Stimulated activated CD8-positive, alpha-beta memory T cell treated with anti-CD3 and anti-CD28 coated beads, Interleukin-12 subunit alpha, Interleukin-12 subunit beta, amount 100 ng/mL, for 24 hours (primary cell): ENCODE data around the gene CPT1B.

ENCODE experiments used
- DNase-seq: peaks from one replicate; pipeline ENCODE4 v3.0.0-alpha.2; 2020; ENCODE audit errors: extremely low read depth

CPT1B gene

DNA sequence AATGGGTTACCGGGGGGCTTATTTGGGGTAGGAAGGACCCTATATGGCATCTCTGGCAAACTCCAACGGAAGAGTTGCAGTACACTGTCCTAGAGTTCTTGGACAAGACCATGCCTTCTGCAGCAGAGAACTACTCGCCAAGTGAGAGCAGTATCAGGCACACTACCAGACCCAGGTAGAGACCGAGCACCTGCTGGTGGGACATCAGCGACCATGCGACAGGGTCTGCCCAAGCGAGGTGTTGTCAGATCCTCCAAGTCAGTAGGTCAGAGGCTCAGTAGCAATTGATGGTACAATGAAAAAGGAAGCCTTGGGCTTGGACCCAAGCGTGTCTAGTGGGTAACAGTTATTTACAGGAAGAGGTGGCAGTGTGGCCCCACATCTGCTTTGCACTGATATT lies 7.6 kb upstream of the CPT1B start:
- DNase-seq, result no peak

DNA sequence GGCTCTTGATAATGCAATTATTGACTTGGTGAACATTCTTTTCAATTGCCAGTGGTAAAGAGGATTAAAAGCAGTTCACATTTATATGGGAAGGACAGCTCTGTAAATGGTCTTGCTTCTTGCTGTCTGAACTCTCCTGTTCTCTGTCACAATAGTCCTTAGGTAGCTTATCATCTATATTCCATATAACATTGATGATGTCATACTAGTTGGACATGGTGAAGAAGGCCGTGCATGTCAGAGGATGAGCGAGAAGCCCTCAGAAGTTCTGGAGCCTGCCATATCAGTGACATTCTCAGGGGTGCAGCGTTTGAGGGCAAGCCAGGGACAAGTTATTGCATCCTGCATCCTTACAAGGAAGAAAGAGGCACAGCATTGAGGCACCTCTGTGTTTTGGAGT lies 7.0 kb upstream of the CPT1B start:
- DNase-seq, result no peak

DNA sequence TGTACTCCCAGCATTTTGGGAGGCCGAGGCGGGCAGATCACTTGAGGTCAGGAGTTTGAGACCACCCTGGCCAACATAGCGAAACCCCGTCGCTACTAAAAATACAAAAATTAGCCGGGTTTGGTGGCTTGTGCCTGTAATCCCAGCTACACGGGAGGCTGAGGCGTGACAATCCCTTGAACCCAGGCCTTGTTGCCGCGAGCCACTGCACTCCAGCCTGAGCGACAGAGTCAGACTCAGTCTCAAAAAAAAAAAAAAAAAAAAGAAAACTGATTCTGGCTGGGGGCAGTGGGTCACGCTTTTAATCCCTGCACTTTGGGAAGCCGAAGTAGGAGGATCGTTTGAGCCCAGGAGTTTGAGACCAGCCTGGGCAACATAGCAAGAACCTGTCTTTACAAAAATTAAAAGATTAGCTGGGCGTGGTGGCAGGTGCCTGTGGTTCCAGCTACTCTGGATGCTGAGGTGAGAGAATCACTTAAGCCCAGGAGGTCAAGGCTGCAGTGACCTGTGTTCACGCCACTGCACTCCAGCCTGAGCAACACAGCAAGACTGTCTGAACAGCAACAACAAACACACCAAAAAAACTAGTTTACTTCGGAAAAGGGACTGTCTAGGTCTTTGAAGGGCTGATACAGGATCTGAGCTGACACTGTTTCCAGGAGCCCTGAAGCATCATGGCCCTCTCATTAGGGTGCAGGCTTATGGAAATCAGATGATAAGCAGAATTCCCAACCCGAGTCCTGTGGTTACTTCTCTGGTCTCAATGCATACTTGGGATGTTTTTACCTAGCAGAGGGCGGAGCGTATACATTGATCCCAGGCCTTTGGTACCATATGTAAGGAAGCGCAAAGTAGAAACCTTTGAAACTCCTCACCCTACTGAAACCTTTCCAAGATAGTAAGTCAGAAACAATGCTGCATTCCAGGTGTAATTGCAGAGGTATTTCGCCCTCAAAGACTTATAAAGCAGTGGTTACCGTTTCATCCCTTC lies 6.2 kb upstream of the CPT1B start:
- DNase-seq, result no peak

DNA sequence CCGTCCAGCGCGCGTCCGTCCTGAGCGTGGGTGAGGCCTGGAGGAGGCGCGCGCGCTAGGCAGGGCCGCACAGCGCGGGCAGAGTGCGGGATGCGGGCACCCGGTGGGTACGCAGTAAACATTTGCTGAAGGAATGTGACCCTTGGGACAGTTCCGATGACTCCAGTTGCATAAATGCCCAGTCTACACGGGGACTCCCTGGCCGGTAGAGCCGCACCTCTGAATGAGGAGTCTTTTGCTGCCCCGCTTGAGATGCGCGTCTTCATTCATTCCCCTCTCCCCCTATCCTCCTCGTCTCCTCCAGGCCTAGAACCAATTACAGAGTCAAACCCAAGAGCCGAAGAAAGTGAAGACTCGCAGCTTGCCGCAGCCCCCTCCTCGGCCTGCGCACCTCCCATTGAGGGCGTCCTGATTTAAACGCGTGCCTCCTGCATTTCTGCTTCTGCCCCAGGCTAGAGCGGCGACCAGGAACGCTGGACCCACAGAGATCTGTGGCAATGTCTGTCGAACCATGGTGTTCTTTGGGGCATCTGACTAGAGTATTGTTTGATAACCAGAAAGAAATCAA lies 5.2 kb upstream of the CPT1B start:
- DNase-seq, result no peak

DNA sequence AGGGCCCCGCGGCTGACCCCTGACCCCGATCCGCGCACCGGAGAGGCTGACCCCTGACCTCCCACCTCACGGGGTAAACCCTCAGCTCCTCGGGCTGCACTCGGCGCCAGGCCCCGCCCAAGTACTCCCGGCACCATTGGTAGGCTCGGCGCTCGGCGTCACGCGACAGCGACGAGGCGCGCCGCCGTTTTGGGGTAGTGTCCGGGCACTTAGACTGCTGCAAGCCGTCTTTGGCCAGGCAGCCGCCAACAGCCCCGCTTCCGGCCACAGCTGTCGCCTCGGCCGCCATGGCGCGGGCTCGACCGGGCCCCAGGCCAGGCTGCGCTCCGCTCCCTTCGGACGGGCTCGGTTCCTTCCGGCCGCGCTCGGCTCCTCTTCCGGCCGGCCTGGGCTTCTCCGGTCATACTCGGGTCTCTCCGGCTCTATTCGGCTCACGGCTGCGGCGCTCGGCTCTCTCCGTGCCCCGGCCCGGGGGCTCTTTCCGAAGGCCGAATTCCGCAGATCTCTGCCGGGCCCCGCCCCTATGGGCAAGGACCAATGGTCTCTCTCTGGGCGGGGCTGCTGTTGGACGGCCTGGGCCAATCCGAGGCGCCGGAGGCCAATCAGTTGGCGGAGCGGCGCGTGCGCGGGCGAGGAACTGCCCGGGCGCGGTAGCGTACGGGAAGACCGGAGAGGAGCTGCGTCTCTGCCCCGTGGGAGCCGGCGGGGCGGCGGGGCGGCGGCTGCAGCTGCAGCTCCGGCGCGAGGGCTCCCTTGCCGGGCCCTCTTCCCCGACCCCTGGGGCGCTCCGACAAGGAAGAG lies 4.5 kb upstream of the CPT1B start, which contains the start of gene CHKB:
Gene CHKB, minus strand, starts transcription at position 357 of the 801 bp plus-strand sequence. Its CDS starts 68 bp downstream, at position 289.
- peak; percentile 97 for DNase-seq

DNA sequence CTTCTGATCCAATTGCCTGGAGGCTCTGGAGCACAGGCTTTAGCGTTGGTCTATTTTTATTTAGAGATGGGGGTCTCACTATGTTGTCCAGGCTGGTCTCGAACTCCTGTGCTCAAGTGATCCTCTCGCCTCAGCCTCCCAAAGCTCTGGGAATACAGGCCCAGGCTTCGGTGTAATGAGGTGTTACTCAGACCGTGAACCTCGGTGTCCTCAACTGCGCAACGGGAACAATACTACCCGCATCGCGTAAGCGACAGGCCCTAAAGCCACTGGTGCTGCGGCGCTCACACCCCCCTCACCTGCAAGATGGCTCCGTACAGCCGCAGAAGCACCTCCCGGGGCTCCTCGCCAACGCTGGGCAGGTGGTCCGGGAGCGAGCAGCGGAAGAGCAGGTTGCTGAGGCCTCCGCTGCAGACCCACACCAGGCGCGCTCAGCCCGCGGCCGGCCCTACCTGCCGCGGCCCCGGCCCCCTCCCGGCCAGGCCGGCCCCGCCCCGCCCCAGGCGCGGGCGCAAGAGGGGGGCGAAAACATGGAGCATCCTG lies 3.8 kb upstream of the CPT1B start:
- no peak for DNase-seq

DNA sequence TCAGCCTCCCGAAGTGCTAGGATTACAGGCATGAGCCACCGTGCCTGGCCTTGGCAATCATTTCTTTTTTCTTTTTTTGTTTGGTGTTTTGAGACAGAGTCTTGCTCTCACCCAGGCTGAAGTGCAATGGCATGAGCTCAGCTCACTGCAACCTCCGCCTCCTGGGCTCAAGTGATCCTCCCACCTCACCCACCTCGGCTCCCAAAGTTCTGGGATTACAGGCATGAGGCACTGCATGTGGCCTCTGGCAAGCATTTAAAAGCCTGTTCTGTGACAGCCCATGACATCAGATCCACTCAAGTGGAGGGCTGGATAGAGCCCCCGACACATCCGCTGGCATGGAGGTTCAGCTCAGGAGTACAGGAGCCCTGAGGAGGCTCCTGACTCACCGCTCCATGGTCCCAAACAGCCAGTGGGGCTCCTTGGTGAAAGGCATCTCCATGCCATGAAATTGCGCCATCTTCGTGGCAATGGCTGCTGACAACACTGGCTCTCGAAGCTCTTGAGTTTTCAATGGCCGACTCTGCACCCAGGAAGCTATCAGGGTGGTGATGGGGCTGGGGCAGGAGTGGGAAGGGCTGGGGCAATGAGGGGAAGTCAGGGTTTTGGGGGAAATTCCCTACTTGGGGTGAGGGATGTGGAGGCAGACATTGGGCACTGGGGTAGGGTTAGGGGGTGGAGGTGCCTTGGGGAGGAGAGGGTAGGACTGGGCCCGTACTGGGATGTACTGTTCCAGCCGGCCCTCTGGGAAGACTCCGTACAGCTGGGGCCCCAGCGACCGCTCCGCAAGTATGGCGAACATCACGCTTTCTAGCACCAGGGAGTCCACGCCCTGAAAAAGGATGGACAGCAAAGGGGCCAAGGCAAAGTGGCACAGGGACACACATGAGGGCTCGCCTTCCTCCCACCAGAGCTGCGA lies 3.1 kb upstream of the CPT1B start:
- DNase-seq, result no peak

DNA sequence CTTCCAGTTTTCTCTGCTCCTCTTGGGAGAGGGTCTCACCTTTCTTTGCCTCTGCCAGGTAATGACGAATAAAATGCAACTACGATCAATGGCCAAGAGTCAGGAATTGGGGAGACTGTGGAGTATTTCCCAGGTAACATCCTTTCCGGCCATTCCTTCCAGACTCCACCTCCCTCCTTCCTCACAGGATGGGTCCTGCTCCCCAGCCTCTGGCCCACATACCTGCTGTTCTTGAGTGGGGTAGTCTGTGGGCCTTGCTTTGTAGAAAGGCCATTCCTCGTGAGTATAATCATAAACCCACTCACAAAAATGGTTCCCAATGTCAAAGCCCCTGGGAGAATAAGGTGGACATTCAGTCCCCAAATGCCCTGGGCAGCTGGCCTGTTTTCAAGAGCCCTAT lies 1.5 kb upstream of the CPT1B start:
- DNase-seq, result no peak

DNA sequence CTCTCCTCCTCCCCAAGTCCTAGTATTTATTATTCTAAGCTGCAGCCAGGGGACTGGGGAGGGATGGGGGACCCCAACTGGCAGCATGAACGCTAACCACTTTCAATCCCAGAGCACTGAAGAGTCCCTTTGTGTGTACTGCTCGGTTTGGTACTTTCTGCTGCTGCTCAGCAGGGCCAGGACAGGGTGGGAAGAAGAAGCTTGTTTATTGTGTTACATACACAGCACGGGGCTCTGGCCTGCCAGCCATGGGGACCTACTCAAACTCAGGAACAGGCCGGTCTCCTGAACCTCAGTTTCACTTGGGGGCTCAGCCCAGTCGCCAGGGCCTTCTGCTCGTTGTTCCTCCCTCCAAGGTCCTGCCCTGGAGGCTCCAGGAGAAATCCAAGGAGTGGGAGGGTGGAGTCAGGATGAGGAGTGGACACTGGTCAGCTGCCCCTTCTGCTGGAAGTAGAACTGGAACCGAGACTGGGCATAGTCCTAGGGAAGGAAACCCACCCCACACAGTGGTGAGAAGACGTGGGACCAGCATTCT lies 616 bp upstream of the CPT1B start:
- DNase-seq, result no peak

DNA sequence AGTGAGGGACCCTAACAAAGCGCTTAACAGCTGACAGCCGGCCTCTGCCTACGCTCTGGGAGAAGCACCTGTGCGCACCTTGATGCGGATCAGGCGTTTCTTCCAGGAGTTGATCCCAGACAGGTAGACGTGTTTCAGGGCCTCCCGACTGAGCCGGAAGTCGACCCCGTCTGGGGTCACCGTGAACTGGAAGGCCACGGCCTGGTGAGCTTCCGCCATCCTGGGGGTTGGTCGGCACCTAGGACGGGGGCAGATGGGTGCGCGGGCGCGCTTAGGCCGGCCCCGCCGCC lies 585 bp downstream of the CPT1B start:
- DNase-seq, result no peak

DNA sequence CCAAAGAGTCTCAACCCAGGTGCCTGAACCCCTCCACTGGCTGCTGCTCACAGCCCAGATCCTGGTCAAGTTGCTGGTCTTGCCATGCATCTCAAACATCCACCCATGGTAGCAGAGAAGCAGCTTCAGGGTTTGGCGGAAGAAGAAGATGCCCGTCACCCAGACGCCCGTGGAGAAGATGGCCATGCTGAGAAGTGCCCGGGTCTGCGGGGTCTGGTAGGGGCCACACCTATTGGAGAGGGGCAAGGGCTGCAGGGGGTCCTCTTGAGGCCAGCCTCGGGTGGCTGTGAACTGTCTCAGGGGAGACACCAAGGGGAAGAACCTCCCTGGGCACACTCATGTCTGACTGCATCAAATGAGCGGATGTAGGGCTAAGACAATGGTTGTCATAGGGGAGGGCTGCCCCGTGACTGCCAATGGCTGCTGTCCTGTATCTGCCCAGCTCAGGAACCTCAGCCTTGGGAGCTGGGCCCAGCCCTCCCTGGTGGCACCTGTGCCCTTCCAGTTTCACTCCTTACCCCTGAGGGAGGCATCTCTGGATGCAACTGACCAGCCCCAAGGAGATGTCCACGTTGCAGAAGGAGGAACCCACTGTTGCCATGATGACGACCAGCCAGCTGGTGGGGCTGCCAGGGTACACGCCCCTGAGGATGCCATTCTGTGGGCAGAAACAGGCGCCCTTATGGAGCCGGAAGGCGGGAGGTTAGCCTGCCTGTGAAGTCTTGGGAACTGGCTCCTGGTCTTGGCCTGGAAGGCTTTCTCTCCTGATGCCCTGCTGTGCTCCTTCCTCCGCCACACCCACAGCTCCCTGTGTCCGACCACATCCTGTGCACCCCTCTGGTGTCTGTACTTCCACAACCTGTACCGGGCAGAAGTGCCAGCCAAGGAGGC lies 1.2 kb downstream of the CPT1B start:
- no peak for DNase-seq

DNA sequence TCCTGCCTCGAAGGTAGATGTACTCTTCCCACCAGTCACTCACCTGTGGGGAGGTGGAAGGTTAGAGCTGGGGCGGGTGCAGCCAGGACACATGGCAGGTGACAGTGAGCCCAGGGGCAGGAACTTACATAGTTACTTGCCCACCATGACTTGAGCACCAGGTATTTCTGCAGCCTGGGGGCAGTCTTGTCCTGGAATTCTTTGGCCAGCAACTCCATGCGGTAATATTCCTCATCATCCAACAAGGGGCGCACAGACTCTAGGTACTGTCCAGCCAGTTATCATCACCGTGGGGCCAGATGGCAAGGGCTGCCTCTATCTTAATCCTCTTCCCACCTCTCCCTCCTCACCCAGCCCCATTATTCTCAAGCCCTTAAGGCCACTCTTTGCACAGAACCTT lies 2.2 kb downstream of the CPT1B start:
- no peak for DNase-seq

DNA sequence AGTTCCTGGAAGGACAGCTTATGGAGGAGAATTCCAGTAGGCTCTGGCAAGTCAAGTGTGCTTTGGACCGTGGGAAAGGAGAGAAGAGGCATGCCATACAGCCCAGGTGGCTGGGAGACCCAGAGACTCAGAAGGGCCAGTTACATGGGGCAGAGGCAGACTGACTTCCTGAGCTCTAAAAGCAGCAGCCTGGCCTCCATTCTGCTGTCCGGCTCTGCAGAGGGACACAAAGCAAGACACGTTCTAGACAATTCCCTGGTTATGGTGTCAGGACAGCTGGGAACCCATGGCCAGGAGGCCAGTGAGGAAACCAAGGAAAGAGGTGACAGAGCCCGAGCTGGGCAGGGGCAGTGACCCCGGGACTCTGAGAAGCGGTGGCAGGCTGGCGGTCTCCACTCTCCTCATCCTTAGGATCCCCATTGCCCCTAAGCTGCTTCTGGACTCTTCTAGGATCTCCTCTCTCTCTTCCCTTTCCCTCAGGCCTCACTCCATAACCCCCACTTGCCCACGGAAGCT lies 2.7 kb downstream of the CPT1B start:
- no peak for DNase-seq

DNA sequence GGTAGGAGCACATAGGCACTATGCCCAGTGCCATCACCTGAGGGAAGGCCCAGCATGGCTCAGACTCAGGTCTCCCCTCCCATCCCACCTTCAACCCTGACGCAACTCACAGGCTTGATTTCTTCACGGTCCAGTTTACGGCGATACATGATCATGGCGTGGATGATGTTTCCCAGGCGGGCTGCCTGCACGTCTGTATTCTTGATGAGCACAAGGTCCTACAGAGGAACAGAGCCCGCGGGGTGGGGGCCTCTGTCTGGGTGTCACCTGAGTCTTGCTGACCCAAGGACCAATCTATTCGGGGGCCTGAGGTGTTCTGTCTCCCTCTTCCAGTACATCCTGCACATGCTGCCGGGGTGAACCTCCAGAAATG lies 3.9 kb downstream of the CPT1B start:
- no peak for DNase-seq

DNA sequence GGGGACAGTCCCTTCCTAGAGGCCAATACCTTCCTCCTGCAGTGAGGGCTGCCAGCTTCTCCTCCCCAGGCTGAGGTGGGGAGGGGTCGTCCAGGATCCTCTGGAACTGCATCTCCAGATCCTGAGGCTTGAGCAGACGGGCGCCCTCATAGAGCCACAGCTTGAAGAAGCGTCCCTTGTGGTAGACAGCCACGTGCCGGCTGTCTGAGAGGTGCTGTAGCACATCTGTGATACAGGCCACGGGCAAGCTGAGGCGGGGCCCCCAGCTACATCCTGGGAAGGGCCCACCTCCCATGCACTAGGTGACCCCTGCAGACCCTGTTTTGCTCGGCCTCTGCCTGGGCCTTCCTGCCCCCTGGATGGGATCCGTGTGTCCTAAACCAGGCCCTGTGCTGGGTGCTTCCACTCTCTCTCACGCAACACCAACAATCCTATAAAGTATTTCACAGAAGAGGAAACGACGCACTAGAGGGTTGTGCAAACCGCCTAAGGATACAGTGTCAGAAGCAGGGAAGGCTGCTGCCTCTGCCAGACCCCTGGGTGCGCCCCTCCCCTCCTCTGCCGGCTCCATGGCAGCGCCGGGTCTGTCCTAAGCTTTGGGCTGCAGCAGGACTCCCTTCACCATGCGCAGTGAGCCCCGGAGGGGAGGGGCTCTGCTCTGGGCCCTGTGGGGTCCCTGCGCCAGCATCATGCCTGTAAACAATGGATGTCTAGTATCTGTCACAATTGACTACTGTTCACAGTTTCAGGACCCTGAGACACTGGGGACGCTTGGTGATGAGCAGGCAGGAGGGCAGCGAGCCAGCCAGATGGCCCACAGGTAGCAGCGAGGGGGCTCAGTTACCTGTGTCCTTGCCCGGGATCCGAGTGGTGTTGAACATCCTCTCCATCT lies 4.5 kb downstream of the CPT1B start:
- no peak for DNase-seq

DNA sequence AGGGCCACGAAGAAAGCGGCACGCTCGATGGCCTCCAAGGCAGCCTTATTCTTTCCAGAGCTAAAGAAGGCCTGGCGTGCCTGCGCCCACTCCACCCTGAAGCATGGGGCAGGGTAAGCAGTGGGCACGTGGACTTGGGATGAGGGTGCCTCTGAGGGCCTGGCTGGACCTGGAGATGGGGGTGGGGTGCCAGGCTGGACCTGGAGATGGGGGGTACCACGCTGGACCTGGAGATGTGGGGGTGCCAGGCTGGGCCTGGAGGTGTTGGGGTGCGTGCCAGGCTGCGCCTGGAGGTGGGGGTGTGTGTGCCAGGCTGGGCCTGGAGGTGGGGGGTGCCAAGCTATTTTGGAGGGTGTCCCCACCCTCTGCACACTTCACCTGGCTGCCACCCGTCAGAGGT lies 5.3 kb downstream of the CPT1B start:
- no peak for DNase-seq

DNA sequence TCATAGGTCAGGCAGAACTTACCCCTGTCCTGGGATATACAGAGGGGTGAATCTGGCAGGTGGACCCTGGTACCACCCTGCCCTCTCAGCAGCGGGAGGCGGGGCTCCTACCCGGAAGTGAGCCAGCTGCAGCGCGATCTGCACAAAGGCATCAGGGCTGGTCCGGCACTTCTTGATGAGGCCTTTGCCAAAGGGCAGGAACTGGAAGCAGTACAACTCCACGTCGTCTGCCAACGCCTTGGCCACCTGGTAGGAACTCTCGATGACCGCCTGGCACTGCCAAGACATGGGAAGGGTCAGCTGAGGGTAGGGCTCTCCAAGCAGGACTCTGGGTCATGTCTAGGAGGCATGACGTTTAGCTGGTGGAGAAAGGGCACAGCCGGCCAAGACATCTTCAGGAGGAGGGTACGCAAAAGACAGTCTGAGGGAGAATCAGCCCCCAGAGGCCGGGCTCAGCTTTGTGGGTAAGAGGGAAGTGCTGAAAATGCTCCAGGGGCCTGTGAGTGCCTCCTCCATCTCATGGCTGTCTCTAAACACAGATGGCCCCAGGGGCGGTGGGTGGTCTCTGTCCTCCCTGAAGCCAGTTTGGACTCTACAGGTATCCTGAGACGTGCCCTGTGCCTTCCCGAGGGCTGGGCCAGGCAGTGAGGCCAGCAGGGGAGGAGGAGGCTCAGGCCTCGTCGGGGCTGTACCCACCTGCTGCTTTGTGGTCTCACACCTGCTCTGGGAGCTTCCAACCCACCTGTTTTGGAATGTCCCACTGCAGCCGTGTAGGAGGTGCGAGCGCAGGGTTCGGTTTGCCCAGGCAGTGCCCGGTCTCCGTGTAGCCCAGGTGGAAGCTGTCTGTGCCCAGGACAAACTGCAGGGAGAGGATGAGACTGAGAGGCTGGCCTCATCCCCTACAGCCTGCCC lies 6.7 kb downstream of the CPT1B start:
- DNase-seq, result no peak

DNA sequence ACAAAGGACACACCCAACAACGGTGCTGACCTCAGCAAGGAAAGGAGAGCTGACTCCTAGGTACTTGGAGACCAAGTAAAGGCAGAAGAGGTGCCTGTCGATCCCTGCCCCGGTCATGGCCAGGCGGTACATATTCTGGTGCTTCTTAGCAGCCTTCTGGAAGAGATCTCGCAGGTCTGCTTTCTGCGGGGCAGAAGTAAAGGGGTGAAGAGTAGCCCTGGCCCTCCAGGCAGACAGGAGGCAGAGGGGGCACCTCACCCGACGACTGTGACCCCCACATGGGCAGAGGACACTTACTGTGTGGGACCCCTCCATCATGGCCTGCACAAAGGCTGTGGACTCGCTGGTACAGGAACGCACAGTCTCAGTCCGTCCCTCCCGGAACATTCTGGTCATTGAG lies 7.4 kb downstream of the CPT1B start:
- no peak for DNase-seq
